Lower lobe of right lung (tissue), 2 donors: ENCODE results near the gene CDCP2. TPM values are rescaled to one million over a fixed set of nuclear protein-coding genes. Genes with fewer than 3 reads are reported as not detected.

Experiments used
- ATAC-seq, 2 donors: fragments of 200-7000 bp; cut with Tn5 transposase; one replicate each; pipeline ENCODE4 v1.9.1; 2020 to 2022; ENCODE audit warnings: mild to moderate bottlenecking in 2 of 2, moderate library complexity in 2 of 2
- DNase-seq: peaks from one replicate; pipeline ENCODE4 v3.0.0-alpha.2; 2020
- H3K27ac ChIP-seq: fragments of 200-600 bp; one replicate; pipeline ENCODE4 v1.8.0; 2022
- H3K27me3 ChIP-seq: fragments of 200-600 bp; one replicate; pipeline ENCODE4 v1.8.0; 2022; ENCODE audit warnings: low read depth
- H3K36me3 ChIP-seq: fragments of 200-600 bp; one replicate; pipeline ENCODE4 v1.8.0; 2022; ENCODE audit warnings: mild to moderate bottlenecking
- H3K4me1 ChIP-seq: fragments of 200-600 bp; one replicate; pipeline ENCODE4 v1.8.0; 2022
- H3K4me3 ChIP-seq: fragments of 200-600 bp; one replicate; pipeline ENCODE4 v1.8.0; 2022; ENCODE audit warnings: mild to moderate bottlenecking
- H3K9me3 ChIP-seq: fragments of 200-600 bp; one replicate; pipeline ENCODE4 v1.8.0; 2022
- intact Hi-C: fragments of 100-400 bp; cut with DNase I; formaldehyde crosslinking; loops from one replicate; pipeline ENCODE4 v1.11.0; 2022
- total RNA-seq: library from RNA; stranded (reverse); fragmentation: NEBNext Ultra II Directional; extraction: Animal tissue kit (Norgen Biotek cat#: 25700); gene quantifications from one replicate; pipeline ENCODE4 v1.2.1, GENCODE V29; 2021
- TF ChIP-seq, protein P1 (sequence below): fragments of 200-600 bp; IDR thresholded peaks from one replicate; pipeline ENCODE4 v1.8.0; 2022; ENCODE audit warnings: antibody characterized with exemption, mild to moderate bottlenecking
- donor health status: DM: no; HTN: yes; CAD: no; lungs with severe emphysema.

Gene CDCP2
- total RNA-seq, 1 donor from 2014 or later, result not detected

DNA sequence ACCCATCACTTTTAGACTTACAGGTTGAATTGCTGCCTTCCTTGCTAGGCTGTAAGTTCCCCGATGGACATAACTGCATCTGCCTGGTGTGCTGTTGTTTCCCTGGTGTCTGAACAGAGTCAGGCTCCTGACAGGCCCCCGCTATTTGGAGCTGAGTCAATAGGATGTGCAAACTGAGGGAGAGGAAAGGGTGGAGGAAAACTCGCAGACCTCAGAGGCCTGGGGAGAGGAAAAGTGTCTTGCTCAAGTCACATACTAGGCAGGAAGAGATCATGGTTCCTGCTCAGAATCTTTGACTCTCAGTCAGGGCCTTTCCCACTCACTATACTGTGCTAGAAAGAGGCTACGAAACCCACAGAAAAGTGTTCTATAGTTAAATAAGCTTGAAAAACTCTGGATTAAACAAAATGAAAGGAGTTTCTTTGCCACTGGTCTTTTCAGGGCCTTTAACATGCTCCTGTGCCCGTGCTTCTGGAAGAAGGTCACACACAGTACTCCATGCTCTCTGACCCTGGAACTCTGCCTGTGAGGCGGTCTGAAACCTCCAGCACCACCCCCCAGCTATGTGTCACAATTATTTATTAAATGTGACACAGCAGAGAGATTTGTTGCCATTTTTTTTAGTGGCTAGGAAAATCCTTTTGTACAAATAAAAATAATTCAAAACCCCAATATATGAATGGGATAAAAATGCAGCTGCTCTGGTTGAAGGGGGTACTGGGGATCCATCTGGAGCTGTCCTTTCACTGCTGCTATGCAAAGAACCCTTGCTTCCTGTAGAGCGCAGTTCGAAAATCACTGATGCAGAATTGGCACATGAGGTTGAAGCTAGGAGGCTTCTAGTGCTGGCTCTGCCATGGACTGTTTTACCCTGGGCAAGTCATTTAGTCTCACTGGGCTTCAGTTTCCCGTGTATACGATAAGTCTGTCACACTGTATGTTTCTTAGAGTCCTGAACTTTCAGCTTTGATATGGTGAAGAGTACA is 20.1 kb upstream of the CDCP2 start:
- H3K4me1 ChIP-seq, result no peaks in the 10 kb centered on the region
- no peak for DNase-seq
- H3K27ac ChIP-seq, result no peak overlapping the region
- intact Hi-C loops, result no loop called here
- H3K27me3 ChIP-seq, result no peaks in the 10 kb centered on the region
- H3K9me3 ChIP-seq, result no peaks in the 10 kb centered on the region
- H3K36me3 ChIP-seq, result no peaks in the 10 kb centered on the region
- TF ChIP-seq, protein P1, sequence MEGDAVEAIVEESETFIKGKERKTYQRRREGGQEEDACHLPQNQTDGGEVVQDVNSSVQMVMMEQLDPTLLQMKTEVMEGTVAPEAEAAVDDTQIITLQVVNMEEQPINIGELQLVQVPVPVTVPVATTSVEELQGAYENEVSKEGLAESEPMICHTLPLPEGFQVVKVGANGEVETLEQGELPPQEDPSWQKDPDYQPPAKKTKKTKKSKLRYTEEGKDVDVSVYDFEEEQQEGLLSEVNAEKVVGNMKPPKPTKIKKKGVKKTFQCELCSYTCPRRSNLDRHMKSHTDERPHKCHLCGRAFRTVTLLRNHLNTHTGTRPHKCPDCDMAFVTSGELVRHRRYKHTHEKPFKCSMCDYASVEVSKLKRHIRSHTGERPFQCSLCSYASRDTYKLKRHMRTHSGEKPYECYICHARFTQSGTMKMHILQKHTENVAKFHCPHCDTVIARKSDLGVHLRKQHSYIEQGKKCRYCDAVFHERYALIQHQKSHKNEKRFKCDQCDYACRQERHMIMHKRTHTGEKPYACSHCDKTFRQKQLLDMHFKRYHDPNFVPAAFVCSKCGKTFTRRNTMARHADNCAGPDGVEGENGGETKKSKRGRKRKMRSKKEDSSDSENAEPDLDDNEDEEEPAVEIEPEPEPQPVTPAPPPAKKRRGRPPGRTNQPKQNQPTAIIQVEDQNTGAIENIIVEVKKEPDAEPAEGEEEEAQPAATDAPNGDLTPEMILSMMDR, result no peak
- no peak overlapping the region for H3K4me3 ChIP-seq
- ATAC-seq, result no peak

DNA sequence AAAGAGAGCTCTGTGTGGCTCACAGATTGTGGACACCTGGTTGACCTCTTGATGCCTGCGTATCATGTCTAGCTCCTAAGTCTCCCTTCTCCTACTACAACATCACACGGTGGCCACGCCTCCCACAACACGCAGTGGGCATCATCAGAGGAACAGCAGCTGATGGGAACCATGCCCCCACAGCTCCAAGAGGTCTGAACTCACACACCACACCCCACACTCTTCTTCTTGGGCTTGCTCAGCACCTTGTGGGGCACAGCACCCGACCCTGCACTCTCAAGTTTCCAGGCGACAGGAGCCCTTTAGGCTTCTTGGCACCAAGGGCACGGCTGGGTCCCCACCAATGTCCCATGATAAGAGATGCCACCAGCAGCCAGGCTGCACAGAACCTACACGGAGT is 18.8 kb upstream of the CDCP2 start:
- H3K36me3 ChIP-seq, result no peaks in the 10 kb centered on the region
- TF ChIP-seq, protein P1, result no peak
- ATAC-seq (no peak), DNase-seq (no peak)
- intact Hi-C loops, result no loop called here
- H3K9me3 ChIP-seq, result no peaks in the 10 kb centered on the region
- no peaks in the 10 kb centered on the region for H3K27me3 ChIP-seq
- no peak overlapping the region for H3K4me3 ChIP-seq
- H3K4me1 ChIP-seq, result no peaks in the 10 kb centered on the region
- no peak overlapping the region for H3K27ac ChIP-seq

DNA sequence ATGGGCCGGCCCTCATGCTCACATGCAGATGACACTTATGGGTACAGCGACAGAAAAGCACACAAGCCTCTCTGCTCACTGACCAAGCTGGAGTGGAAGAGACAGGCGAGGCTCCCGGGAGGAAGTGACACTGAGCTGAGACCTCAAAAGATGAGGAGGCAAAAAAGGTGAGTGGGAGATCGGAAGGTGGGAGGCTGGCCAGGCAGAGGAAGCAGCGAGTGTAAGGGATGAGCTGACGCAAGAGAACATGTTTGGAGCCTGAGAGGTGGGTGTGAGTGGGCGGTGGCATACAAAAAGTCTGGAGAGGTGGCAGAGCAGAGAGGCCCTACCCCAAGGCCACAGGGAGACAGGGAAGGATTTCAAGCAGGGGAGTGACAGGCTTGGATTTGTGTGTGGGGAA is 18.2 kb upstream of the CDCP2 start:
- H3K27ac ChIP-seq, result no peak overlapping the region
- no peak overlapping the region for H3K4me3 ChIP-seq
- no peak for DNase-seq
- ATAC-seq, result no peak
- TF ChIP-seq, protein P1, result no peak
- no peaks in the 10 kb centered on the region for H3K27me3 ChIP-seq
- intact Hi-C loops, result no loop called here
- H3K36me3 ChIP-seq, result no peaks in the 10 kb centered on the region
- H3K4me1 ChIP-seq, result no peaks in the 10 kb centered on the region
- no peaks in the 10 kb centered on the region for H3K9me3 ChIP-seq

DNA sequence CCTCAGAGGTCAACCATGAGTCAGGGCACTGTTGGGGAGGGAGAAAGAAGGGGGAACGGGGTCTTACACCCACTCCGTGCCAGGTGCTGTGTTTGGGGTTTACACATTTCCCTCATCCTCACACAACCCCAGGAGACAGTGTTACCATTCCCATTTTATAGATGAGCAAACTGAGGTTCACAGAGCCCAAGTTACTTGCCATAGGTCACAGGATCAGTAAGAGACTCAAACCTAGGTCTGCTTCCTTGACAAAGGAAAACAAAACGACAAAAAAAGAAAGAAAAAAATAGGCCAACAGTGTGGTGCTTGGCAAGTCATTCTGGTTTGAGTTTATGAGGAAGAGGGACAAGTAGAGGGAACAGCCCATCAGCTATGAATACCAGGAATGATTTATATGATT is 16.3 kb upstream of the CDCP2 start:
- Histone ChIP-seq H3K4me3 (no peak overlapping the region), H3K36me3 (no peaks in the 10 kb centered on the region), H3K9me3 (no peaks in the 10 kb centered on the region), H3K4me1 (no peaks in the 10 kb centered on the region), H3K27me3 (no peaks in the 10 kb centered on the region), H3K27ac (no peak overlapping the region)
- TF ChIP-seq, protein P1, result no peak
- ATAC-seq (no peak), DNase-seq (no peak)
- intact Hi-C loops, result no loop called here

DNA sequence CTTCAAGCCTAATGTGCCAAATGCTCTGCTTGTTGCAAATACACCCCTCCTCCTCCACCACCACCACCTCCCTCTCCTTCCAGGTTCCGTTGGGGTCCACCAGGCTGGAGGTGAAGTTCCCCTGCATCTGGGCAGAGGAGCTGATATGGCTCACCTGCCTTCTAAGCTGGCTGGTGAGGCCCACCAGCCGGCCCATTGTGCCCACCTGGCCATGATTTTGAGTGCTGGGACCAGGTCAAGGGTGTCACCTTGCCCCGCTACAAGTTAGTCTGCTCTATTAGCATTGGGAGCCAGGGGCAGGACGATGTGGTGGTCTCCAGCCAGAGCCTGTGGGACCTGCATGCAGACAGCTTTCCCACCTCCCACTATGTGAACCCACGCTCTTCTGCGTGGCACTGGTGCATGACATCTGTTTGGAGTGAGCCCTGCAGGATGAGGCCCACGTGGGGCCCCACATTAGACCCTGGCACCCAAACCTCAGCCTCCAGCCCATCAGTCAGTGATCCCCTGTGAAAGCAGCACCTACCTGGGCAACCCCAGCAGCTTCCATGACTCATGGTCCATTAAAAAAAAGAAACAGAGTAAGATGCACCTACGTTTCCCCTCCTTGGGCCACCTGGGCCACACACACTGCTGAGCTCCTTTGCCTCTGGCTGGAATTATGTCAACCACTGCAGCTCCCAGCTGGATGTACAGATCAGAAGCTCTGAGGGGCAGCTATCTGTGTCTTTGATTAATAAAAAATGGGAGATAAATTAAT is 15.6 kb upstream of the CDCP2 start:
- no peaks in the 10 kb centered on the region for H3K4me1 ChIP-seq
- intact Hi-C loops, result no loop called here
- ATAC-seq (no peak), DNase-seq (no peak)
- H3K36me3 ChIP-seq, result no peaks in the 10 kb centered on the region
- H3K9me3 ChIP-seq, result no peaks in the 10 kb centered on the region
- H3K27me3 ChIP-seq, result no peaks in the 10 kb centered on the region
- no peak overlapping the region for H3K27ac ChIP-seq
- TF ChIP-seq, protein P1, result no peak
- H3K4me3 ChIP-seq, result no peak overlapping the region
